T-helper 2 cell treated with Interferon-gamma antibody and Interleukin-4, amounts not matched to agents 100 ng/mL and 5 ng/mL, for 36 hours (primary cell): Measurements from ENCODE around the gene FNDC3B. TPM values are rescaled to one million over a fixed set of nuclear protein-coding genes. Genes with fewer than 3 reads are reported as not detected.
"Not testable (repeated sequence)": the region's sequence is repeated elsewhere in the genome, so short reads cannot be mapped to it uniquely, and the experiment has no call there.

Experiments
- intact Hi-C: fragments of 100-400 bp; cut with micrococcal nuclease; formaldehyde crosslinking; loops from one replicate; pipeline ENCODE4 v1.15.1; 2023
- total RNA-seq: library from RNA; stranded (reverse); gene quantifications from 2 replicates; pipeline ENCODE4 v1.2.3, GENCODE V29; 2022

FNDC3B gene
- total RNA-seq, 1 donor from 2014 or later = 16.6 TPM

DNA sequence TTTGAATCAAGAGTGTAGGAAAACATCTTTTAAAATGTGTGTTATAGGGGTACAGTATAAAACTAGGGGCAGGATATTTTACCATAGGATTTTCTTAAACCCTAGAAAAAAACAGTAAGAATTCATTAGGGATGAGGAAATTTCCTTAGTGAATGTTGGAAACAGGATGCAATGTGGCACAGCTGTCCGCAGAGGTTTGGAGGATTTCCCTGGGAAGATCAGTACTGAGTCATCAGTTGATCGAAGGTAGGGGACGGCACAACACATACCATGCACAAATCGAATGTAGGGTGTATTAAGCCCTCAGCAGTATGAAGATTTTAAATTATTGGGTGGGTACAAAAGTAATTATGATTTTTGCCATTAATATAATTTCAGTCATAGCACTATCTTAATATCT, 49.9 kb downstream of the FNDC3B start:
- intact Hi-C loops = loop anchor here (5.0 kb wide), 1 partner anchor 52 kb away; the partner anchor contains the start of gene FNDC3B

DNA sequence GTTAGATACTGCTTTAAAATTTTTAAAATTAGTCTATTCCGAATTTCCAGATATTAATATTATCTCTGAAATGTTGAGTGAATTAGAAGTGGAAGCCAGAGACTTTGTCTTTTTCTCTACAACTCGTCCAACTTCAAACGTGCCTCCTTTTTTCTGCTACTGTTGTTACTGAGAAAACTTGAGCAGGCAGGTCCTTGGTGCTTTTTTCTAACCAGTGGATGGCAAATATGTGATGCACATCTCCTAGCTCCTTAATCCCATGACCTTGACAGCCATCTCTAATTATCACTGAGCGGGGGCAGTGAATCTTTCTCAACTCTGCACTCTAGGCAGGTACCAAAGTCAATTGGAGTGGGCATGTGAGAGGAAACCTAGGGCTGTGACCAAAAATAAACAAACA, 50.7 kb downstream of the FNDC3B start:
- intact Hi-C loops = no loop called here

DNA sequence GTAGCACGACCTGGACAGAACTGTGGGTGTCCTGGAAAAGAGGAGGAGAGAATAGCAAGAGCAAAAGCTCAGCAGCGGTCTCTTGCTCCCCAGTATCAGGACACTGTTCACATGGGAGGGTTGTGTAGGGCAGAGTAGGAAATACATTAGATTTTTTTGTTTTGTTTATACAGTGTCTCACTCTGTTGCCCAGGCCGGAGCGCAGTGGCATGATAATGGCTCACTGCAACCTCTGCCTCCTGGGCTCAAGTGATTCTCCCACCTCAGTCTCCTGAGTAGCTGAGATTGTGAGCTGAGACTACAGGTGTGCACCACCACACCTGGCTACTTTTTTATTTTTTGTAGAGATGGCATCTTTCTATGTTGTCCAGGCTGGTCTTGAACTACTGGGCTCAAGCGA, 53.3 kb downstream of the FNDC3B start:
- intact Hi-C loops = no loop called here

DNA sequence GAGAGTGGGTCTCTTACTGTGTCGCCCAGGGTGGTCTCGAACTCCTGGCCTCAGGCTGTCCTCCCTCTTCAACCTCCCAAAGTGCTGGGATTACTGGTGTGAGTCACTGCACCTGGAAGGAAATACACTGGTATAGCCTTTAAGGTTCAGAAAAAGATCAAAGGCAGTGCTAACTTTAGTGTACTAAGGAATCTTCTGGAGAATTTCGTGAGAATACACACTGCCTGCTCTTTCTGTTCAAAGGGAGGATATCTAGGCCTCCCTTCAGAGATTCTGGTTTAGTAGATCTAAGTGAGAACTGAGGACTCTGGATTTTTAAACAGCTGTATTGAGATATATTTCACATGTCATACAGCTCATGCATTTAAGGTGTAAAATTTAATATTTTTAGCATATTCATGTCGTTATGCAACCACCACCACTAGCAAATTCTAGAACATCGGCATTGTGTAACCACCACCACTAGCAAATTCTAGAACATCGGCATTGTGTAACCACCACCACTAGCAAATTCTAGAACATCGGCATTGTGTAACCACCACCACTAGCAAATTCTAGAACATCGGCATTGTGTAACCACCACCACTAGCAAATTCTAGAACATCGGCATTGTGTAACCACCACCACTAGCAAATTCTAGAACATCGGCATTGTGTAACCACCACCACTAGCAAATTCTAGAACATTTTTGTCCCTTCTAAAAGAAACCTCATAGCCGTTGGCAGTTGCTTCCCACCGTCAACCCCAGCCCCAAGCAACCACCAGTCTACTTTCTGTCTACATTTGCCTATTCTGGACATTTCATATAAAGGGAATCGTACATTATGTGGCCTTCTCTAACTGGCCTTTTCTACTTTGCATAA, 54.4 kb downstream of the FNDC3B start:
- intact Hi-C loops = not testable (repeated sequence)

DNA sequence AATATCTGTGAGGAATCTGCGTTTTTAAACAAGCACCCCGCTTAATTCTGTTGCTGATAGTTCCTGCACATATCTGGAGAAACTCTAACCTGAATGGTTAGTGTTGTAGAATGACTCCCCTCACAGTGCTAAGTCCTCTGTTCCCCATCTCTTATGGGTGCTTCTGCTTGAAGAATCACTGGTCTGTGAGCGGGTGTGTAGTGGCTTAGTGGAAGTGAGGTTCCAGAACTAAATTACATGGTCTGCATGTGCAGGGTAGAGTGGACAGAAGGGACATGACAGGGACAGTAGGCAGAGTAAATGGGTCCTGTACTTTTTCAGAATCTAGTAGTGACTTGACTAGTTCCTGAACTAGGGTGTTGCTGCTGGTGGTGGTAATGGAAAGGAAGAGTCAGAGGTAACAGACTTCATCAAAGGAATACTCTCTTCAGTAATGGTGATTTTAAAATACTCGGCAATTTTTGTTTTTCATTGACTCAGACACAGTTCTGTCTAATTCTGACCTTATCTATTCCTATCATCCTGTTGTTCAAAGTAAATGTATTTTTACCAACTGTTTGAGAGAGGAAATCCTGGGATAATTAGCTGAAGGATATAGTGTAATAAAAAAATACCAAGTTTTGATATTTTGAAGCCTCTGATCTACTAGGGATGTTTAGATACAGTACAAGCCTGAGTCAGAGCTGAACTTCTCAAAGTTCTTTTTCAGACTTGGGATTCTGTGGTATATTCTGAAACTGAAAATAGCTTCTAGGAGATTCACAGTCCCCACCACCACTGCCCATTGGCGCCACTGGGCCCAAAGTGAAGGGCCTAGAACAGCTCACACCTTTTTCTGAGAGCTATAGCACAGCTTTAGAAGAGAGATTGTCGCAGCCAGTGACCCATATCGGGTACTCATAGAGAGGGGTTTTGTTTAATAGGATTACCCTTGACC, 55.5 kb downstream of the FNDC3B start:
- intact Hi-C loops = no loop called here

DNA sequence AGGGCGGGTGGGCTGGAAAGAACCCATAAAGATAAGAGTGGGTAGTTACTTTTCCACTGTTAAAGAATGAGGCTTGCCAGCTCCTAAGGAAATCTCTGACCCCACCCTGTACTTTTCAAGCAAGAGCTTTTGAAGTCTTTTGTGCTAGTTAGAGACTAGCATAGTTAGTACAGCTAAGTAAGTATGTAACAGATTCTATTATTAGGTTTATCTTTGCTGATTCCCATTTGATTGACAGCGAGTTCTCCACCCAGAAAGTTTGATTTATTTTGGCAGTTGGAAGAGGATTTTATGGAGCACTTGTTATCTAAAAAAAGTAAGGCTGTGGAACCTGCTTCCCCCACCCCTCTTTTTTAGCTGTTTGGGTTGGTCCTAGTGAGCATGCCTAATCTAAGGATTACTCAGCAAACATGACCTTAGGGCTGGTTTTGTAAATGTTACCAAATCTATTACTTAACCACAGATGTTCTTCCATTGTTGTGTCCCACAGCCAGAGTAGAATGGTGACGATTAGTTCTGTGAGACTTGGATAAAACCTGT, 57.6 kb downstream of the FNDC3B start:
- intact Hi-C loops = no loop called here

DNA sequence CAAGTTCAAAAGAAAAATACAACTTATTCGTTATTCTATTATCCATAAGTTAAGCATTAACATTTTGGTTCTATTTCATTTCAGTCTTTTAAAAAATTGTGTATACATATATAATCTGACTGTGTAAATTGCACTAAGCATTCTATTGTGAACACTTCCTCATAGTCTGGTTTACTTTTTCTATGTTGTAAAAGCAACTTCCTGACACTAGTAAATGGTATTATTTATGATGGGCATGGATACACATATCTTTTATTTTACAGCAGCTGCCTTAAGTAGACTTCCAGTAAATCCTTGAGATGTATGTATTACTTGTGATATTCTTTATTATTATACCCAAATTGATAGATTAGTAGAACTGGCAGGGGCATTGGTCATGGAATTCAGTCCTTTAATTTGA, 58.2 kb downstream of the FNDC3B start:
- intact Hi-C loops = no loop called here

DNA sequence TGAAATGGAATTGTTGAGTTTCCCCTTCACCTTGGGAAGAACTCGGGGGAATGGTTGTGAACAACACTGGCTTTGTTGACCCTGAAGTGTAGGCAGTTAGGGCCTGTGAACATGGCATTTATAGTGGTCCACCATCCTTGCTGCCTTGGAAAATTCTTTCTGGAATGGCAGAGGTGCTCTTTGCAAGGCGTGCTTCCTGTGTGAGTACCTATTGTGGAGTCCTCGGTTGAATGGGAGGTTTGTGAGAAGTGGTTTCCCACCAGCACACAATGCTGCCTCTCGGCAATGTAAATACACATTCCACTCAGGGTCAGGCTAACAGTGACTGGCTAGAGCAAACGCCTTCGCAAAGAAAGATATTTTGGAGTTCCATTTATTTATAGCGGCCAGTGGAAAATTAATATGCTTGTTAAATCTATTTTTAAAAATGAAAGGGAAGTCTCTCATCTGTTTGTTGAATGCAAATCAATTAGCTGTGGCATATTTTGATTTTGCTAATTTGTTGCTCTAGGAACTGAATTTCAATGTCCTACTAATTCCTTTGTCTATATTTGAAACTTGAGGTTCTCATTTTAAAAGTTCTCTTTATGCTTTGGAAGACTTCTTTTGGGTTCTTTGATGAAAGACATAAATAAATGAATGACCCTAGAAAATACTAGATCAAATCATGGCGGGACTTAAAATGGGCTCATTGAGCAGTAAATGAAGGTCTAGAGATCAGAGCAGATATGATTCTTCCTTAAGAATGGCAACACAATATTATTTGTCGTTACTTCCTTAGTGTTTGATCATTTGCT, 59.5 kb downstream of the FNDC3B start:
- intact Hi-C loops = no loop called here

DNA sequence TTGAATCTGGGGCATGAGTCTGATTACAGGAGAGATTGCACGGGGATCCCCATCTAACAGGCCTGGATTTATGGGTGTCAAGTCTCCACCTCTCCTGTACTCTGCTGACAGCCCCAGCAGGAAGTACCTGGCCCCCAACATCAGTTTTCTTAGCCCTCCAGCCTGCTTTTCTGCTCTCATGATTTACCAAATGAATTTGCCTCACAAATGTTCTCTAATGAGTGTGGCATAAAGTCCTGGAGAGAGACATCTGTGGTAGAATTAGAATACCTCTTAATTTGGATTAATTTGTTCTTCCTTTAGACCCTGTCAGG, 60.1 kb downstream of the FNDC3B start:
- intact Hi-C loops = no loop called here

DNA sequence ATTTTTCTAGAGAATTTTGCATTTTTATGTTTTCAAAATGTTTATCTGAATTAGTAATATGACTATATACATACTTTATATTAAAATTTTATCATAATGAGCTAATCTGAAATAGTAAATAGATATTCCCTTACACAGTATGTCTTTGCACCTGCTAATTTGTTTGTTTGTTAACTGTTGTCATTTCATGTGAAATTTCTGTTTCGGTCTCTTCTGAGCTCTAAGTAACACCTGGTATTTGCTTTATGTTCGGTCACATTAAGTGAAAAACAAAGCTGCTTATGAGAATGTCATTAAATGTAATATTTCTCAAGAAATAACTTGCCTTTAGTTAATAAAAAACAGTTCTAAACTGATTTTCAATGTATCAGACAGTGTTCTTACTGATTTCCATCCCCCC, 61.1 kb downstream of the FNDC3B start:
- intact Hi-C loops = loop anchor here (10.0 kb wide), 3 partner anchors 256 to 494 kb away; partner anchors contain the start of gene TMEM212

DNA sequence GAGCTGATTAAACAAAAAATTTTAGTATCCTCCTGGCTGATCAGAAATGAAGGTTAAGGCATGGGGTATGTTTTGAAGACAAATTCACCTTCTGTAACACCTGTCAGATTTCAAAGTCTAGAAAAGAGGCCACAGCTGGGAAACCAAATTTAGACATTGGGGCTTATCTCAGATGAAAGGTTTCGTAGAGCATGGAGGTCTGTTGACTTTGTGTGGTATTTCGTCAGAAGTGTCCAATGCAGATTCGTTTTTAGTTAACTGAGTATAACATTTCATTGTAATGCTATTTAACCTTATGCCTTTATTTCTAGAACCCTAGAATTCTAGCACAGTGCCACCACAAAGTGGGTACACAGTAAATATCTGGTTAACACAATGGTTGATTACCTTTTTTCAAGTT, 61.7 kb downstream of the FNDC3B start:
- intact Hi-C loops = loop anchor here (10.0 kb wide), 3 partner anchors 256 to 494 kb away; partner anchors contain the start of gene TMEM212

DNA sequence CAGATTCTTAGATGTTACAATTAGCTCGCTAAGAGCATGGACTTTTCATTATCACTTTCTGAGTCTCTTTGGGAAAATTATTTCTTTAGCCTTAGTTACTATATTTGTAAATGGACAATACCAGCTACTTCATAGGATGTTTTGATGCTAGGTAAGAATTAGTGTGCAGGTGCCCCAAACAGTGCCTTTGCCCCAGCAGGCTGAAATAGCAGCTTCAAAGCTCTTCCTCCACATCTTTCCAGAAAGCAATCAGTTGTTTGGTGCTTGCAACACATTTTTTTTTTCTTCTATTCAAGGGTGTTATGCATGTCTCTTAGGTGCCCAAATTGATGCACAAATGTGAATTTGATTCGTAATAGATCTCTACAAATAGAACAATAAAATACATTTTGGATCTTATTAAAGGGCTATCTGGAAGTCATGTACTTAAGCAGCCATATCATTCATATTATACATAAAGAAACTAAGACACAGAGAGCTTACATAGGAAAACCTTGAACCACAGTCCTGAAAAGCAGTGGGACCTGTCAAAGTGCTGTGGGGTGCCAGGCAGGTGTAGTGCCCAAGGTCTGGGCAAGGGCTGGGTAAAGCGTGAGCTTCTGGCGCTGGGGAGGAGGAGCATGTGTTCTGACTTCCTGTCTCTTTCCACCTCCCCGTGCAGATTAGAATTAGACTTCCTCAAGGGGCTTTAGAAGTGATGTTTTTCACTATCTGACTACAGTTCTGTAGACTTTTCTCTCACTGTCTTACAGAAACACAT, 62.9 kb downstream of the FNDC3B start:
- intact Hi-C loops = loop anchor here (10.0 kb wide), 3 partner anchors 258 to 492 kb away; partner anchors contain the start of gene TMEM212

DNA sequence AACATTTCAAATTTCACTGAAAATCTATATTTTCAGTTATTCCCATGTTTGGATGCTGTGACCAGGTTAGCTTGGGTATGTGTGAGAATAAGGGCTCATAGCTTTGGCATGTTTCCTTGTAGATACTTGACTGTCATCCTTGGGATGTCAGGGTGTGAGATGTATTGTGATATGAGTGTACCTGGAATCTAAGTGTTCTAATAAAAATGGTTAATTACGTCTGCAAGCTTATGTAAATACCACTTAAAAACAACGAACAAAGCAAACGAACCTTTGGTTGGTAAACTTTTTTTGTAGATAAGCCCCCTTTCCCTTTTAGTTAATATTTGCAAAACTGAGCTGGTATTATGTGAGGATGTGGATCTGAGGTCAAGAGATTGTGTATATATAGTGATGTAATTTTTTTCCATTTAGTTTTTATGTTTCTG, 63.5 kb downstream of the FNDC3B start:
- intact Hi-C loops = loop anchor here (10.0 kb wide), 3 partner anchors 258 to 492 kb away; partner anchors contain the start of gene TMEM212

DNA sequence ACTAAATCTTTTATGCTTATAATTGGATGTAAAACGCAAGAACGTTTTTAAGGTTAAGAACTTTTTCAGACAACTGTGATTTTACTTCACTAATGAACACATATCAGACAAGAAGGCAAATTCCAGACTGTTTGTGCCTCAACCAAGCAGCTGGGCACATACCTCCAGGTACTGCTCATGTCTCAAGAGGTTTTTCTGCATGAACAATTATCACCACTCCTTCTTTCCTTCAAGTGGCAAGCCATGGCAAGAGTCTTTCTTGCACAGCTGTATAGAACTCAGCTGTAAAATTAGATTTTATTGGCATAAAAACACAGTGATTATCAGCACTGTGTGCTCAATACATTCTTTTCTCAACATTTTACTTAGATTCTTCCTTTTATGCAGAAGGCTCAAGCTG, 64.3 kb downstream of the FNDC3B start:
- intact Hi-C loops = loop anchor here (10.0 kb wide), 3 partner anchors 259 to 491 kb away; partner anchors contain the start of gene TMEM212

DNA sequence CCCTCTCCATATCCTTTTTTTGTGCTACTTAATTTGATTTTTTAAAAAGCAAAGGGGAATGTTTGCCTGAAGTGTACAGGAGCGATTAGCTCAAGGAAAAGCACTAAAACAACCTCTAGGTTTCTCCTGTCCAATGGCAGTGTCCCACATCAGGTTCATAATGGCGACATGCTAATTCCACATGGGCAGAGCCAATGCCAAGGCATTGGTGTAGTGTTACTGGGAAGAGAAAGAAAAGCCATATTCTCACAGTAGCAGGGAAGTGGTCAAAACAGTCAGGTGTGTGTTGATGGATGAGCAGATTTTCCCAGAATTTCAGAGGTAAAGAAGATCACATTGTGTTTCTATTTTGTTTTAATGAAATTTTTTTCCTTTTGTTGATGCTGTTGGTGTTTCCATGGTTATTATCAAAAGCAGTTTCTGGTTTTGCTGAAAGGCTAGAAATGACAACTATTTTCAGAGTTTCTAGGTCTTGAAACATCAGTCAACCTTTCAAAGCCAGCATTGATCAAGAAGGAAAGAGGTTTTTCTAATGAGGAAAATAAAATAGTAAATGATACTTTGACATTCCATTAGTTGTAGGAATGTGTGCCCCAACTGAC, 65.2 kb downstream of the FNDC3B start:
- intact Hi-C loops = loop anchor here (5.0 to 10.0 kb wide), 5 partner anchors 43 to 490 kb away; partner anchors contain the start of gene TMEM212

DNA sequence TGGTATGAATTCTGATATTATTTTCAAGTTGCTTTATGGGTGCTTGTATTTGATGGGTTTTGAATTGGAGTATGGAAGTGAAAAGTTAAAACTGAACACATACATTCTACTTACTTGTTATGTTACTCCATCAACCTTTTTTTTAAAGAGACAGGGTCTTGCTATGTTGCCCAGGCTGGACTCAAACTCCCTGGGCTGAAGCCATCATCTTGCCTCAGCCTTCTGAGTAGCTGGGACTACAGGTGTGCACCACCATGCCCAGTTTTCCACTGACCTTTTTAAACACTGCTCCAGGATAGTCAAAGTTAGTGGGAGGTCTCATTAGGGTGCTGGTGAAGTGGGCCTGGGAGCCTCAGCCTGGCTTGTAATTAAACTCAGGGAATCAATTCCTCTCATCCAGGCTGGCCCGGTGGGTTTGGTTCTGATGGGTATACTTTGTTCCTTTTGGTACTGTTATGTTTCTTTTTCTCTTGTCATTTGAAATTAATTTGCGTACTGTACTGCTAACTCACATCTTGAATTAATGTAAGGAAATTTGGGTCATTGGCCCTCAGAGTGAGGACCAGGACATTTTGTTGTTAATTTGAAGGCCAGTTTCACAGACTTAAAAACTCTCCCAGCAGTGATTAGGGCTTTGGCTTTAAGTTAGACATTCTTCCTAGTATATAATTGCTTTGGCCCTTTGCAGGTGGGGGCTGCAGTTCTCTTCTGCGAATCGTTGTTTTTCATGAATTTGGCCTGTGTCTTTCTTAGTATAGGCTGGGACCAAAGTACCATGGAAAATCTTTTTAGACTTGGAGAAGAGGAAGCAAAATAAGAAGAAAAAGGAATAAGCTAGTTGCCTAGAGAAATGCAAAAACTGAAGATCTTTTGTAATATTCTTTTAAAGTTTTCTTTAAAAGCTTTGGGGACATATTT, 66.9 kb downstream of the FNDC3B start:
- intact Hi-C loops = loop anchor here (2.0 to 10.0 kb wide), 8 partner anchors 21 to 1749 kb away; partner anchors contain the start of genes ECT2, SKIL and TMEM212

DNA sequence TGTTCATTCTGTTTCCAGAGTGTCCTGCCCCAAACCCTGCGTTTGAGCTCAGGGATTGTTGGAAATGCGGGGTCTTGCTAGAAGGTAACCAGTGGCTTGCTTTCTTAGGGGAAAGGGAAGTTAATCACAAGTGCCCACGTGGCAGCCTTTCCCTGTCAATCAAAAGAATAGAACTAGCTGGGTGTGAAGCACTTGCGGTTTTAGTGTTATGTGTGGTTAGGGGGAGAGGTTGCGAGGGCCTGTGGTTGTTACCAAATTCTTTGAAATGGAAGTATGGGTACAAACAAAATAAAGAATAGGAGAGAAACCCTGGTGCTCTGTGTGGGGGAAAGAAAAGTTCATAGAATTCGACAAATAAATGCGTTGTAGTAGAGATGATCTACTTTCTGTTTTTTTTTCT, 67.6 kb downstream of the FNDC3B start:
- intact Hi-C loops = loop anchor here (1.0 to 10.0 kb wide), 12 partner anchors 19 to 1750 kb away; partner anchors contain the start of genes ECT2, FNDC3B, SKIL and TMEM212

DNA sequence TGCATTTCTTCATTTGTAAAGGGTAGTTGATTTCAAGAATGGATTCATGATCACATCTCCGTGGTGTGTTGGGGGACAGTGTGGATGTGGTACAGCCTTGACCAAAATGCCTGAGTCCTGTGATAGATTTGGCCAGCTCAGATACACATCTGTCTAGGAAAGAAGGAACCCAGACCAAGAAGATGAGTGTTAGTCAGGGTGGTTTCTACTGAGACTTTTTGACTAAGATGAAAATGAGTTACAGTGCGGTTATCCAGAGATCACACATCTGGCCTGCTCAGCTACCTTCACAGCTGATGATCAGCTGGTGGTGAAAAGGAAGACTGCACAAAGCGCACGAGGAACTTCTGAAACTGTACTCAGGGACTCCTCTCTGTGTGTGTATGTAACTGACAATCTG, 68.0 kb downstream of the FNDC3B start:
- intact Hi-C loops = loop anchor here (1.0 to 10.0 kb wide), 12 partner anchors 19 to 1751 kb away; partner anchors contain the start of genes ECT2, FNDC3B, SKIL and TMEM212
